ENCODE data around the gene GLI1. TPM values are rescaled to one million over a fixed set of nuclear protein-coding genes. Genes with fewer than 3 reads are reported as not detected.

GLI1 gene
- total and polyA plus RNA-seq, 2 of the 13 experiments (the other 11 are each of a cell fraction or from before 2014, with no cell fraction given) = 0.09 to 0.20 TPM

- no peak for TF ChIP-seq SETDB1 (CRISPR knock-in tag; IDR thresholded peaks at IDR 0.05; ENCODE audit: borderline replicate concordance)
- TF ChIP-seq MTF1 (CRISPR knock-in tag; IDR thresholded peaks at IDR 0.05) = no peak
- peak; percentile 74; the same call in 1 of the 2 replicates for TF ChIP-seq JUN (CRISPR knock-in tag; IDR thresholded peaks at IDR 0.05)
- TF ChIP-seq TRIM22 (IDR thresholded peaks at IDR 0.05) = no peak
- TF ChIP-seq RNF219 (CRISPR knock-in tag; IDR thresholded peaks at IDR 0.05) = 0 out of 2 replicates have a peak, but pooled peaks have one; percentile 76
- peak; percentile 32 for TF ChIP-seq ZNF407 (CRISPR knock-in tag; IDR thresholded peaks at IDR 0.05; ENCODE audit: not compliant biosample characterization)
- no peak for TF ChIP-seq ZNF326 (CRISPR knock-in tag; IDR thresholded peaks at IDR 0.05; ENCODE audit: borderline replicate concordance)
- TF ChIP-seq MATR3 (CRISPR knock-in tag; IDR thresholded peaks at IDR 0.05) = no peak
- TF ChIP-seq KLF13 (CRISPR knock-in tag; IDR thresholded peaks at IDR 0.05) = no peak
- TF ChIP-seq HOMEZ (CRISPR knock-in tag; IDR thresholded peaks at IDR 0.05; ENCODE audit: low read depth) = peak; percentile 93
- TF ChIP-seq ZNF839 (CRISPR knock-in tag; IDR thresholded peaks at IDR 0.05; ENCODE audit: borderline replicate concordance) = 0 out of 2 replicates have a peak, but pooled peaks have one; percentile 38
- TF ChIP-seq ZNF558 (CRISPR knock-in tag; IDR thresholded peaks at IDR 0.05; ENCODE audit: borderline replicate concordance) = peak; percentile 80; the same call in 1 of the 2 replicates
- no peak for TF ChIP-seq BATF2 (CRISPR knock-in tag; IDR thresholded peaks at IDR 0.05)
- TF ChIP-seq GATAD2A (CRISPR knock-in tag; IDR thresholded peaks at IDR 0.05) = peak; percentile 98
- TF ChIP-seq TBL1XR1 (IDR thresholded peaks at IDR 0.05; ENCODE audit: borderline replicate concordance, low read length, partially characterized antibody) = peak; percentile 99
- TF ChIP-seq ZNF530 (CRISPR knock-in tag; IDR thresholded peaks at IDR 0.05; ENCODE audit: low read depth) = no peak
These were observed 8.3 kb upstream of the GLI1 start (continued) for GRCh38 chr12:57451233-57451778.

Measured in HepG2 (cell line).